ENCODE measurements around the gene HEATR5A.

DNA sequence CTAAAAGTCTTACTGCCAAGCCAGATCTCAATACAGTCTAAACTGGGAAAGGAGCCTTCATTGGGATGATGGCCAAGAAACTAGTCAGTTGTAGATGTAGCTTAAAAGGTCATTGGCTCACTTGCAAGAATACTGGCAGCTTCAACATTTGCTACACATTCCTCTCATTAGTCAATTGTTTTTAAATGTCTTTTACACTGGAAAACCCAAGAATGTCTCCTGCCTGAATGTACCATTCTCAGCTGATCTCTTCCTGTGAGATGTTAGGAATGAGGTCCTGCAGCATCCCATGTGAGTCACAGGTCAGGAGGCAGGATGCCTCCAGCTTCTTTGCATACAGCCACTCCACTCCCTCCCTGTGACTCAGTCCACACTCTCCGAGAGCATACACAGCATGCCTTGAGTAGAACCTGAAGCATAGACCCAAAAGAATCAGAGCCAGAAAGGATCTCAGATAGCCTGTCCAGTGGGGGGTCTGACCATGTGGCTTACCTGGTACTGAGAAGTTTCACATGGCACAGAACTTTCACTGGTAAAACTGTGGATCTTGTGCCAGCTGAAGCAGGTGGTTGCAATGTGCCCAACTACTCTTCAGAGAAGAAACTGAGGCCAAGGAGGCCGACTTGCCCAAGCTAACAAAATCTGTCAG lies 156.7 kb downstream of the HEATR5A start:
- no peak for TF ChIP-seq ZNF565 (CRISPR knock-in tag; conservative IDR thresholded peaks at IDR 0.05; ENCODE audit: low read depth)
- TF ChIP-seq, protein P1, sequence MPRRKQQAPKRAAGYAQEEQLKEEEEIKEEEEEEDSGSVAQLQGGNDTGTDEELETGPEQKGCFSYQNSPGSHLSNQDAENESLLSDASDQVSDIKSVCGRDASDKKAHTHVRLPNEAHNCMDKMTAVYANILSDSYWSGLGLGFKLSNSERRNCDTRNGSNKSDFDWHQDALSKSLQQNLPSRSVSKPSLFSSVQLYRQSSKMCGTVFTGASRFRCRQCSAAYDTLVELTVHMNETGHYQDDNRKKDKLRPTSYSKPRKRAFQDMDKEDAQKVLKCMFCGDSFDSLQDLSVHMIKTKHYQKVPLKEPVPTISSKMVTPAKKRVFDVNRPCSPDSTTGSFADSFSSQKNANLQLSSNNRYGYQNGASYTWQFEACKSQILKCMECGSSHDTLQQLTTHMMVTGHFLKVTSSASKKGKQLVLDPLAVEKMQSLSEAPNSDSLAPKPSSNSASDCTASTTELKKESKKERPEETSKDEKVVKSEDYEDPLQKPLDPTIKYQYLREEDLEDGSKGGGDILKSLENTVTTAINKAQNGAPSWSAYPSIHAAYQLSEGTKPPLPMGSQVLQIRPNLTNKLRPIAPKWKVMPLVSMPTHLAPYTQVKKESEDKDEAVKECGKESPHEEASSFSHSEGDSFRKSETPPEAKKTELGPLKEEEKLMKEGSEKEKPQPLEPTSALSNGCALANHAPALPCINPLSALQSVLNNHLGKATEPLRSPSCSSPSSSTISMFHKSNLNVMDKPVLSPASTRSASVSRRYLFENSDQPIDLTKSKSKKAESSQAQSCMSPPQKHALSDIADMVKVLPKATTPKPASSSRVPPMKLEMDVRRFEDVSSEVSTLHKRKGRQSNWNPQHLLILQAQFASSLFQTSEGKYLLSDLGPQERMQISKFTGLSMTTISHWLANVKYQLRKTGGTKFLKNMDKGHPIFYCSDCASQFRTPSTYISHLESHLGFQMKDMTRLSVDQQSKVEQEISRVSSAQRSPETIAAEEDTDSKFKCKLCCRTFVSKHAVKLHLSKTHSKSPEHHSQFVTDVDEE (CRISPR knock-in tag; IDR thresholded peaks at IDR 0.05): no peak
- TF ChIP-seq ZNF70 (CRISPR knock-in tag; IDR thresholded peaks at IDR 0.05): no peak
- TF ChIP-seq GLIS3 (CRISPR knock-in tag; IDR thresholded peaks at IDR 0.05): no peak
- TF ChIP-seq ZC3H10 (CRISPR knock-in tag; IDR thresholded peaks at IDR 0.05): no peak
- no peak for TF ChIP-seq ESRRG (CRISPR knock-in tag; IDR thresholded peaks at IDR 0.05)
- no peak for TF ChIP-seq RARB (CRISPR knock-in tag; IDR thresholded peaks at IDR 0.05)
- TF ChIP-seq ARNTL (CRISPR knock-in tag; IDR thresholded peaks at IDR 0.05; ENCODE audit: borderline replicate concordance, low read depth): no peak
- no peak for TF ChIP-seq BACH2 (CRISPR knock-in tag; IDR thresholded peaks at IDR 0.05; ENCODE audit: borderline replicate concordance)
- no peak for TF ChIP-seq CREB5 (CRISPR knock-in tag; IDR thresholded peaks at IDR 0.05; ENCODE audit: low read depth)
- no peak for TF ChIP-seq CSDC2 (CRISPR knock-in tag; IDR thresholded peaks at IDR 0.05)

All from SK-N-SH treated with all-trans-retinoic acid at 6 μM for 48 hours (cell line).